SK-N-MC (cell line): ENCODE measurements around the gene CPT2.
A peak's percentile ranks its signal among the peaks of the same experiment; 100 is the strongest.
"Not testable (repeated sequence)": the region's sequence is repeated elsewhere in the genome, so short reads cannot be mapped to it uniquely, and the experiment has no call there.

ENCODE experiments used
- DNase-seq: peaks from one replicate; pipeline ENCODE4 v3.0.0-alpha.2; 2011; ENCODE audit warnings: low read depth, low spot score
- H3K27ac ChIP-seq: fragments of 200-600 bp; sonication (generic); 2 replicates; pipeline ENCODE4 v1.5.1; 2016; ENCODE audit warnings: mixed run types
- H3K36me3 ChIP-seq: fragments of 200-600 bp; sonication (generic); 2 replicates; pipeline ENCODE4 v1.6.1; 2017; ENCODE audit warnings: antibody characterized with exemption, low read length, mixed read lengths; ENCODE audit not compliant: insufficient read depth
- H3K4me3 ChIP-seq: fragments of 200-600 bp; sonication (generic); 2 replicates; pipeline ENCODE4 v1.5.1; 2016
- H3K9ac ChIP-seq: fragments of 200-600 bp; sonication (generic); 2 replicates; pipeline ENCODE4 v1.8.0; 2017; ENCODE audit warnings: mixed run types, mixed read lengths; ENCODE audit not compliant: insufficient read length
- H3K9me3 ChIP-seq: fragments of 200-600 bp; sonication (generic); 2 replicates; pipeline ENCODE4 v1.6.1; 2017; ENCODE audit warnings: low read depth, mild to moderate bottlenecking, antibody characterized with exemption, low read length, moderate library complexity, mixed read lengths
- EZH2 ChIP-seq: fragments of 200-600 bp; sonication (generic); IDR thresholded peaks from one replicate; pipeline ENCODE4 v1.6.1; 2017; ENCODE audit warnings: antibody characterized with exemption
- FOXP2 ChIP-seq: optimal IDR thresholded peaks from 2 replicates; pipeline ENCODE3; 2011; ENCODE audit warnings: mild to moderate bottlenecking, moderate library complexity; ENCODE audit not compliant: insufficient read depth; ENCODE audit errors: extremely low read length, control extremely low read depth
- POLR2AphosphoS5 ChIP-seq: IDR thresholded peaks from 2 replicates; pipeline ENCODE4 v1.6.1; 2012; ENCODE audit warnings: mild to moderate bottlenecking, low read depth, low read length, borderline replicate concordance

Gene CPT2

DNA sequence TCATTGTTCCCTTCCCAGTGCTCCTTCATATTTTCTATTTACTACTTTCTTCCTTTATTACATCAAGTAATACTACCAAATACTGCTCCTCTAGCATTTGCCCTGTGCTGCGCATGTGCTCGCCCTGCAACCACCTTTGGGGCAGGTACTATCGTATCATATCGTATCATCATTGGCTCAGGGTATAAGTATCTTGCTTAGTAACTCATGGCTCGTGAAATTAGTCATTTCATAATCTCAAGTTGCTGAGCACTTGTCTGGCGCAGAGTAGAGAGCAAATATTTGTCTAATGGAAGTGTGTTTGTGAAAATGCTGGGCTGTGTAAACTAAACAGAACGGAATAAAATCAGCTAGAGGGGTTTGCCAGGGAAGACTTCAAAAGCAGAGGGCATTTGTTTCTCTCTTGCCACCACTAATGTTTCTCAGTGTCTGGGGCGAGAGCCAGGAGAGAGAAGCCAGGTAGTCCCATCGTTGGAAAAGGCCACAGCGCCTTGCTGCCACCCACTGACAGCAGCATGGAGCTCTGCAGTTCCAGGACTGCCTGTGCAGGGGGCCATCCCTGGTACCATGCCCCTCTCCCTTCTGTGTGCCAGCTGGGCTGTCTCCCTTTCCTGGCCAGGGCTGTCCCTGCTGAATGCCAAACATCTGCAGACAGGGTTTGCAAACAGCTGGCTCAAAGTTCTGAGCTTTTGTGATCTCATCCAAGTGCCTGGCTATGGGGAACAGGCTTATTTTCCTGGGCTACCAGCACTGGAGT, 20.0 kb upstream of the CPT2 start:
- TF ChIP-seq POLR2AphosphoS5: no peak
- TF ChIP-seq FOXP2: no peak
- TF ChIP-seq EZH2: no peak
- DNase-seq: no peak
- Histone ChIP-seq H3K36me3 (no peaks in the 10 kb centered on the region), H3K4me3 (no peak overlapping the region), H3K9me3 (no peaks in the 10 kb centered on the region), H3K27ac (no peak overlapping the region), H3K9ac (no peak overlapping the region)

DNA sequence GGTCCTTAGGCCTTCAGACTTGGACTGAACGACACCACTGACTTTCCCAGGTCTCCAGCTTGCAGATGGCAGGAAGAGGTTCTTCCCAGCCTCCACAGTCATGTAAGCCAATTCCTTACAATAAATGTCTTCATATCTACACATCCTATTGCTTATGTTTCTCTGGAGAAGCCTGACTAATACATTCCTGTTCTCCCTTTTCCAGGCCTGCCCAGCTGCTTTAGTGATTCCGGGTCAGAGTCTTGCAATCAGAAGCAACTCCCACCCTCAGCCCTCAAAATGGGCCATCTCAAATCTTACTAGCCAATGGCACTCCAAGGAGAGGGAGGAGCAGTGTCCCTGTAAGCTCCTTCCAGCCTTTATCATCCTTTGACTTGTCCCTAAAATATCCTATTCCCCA, 16.4 kb upstream of the CPT2 start:
- no peak for TF ChIP-seq POLR2AphosphoS5
- TF ChIP-seq FOXP2: no peak
- no peak for TF ChIP-seq EZH2
- Histone ChIP-seq H3K4me3 (no peak overlapping the region), H3K27ac (no peak overlapping the region), H3K9me3 (no peaks in the 10 kb centered on the region), H3K36me3 (no peaks in the 10 kb centered on the region), H3K9ac (no peak overlapping the region)
- DNase-seq: no peak

DNA sequence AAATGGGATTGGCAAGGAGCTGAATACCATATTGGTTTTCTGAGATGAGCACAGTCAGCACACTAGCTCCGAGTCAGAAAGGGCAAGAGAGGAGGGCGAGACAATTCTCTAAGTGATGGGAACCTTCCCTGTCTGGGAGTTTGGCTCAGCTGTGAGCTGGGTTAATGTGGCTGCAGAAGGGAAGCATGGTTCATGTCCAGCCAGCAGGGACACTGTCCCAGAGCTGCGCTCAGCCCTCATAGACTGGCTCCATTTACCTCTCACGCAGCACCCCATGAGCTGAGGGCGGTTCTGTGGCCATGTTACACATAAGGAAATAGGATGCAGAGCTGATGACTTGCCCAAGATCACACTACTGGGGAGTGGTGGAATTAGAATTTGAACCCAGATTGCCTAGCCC, 15.7 kb upstream of the CPT2 start:
- H3K36me3 ChIP-seq: no peaks in the 10 kb centered on the region
- DNase-seq: no peak
- H3K27ac ChIP-seq: no peak overlapping the region
- no peak overlapping the region for H3K4me3 ChIP-seq
- H3K9me3 ChIP-seq: no peaks in the 10 kb centered on the region
- TF ChIP-seq FOXP2 (no peak), EZH2 (no peak), POLR2AphosphoS5 (no peak)
- H3K9ac ChIP-seq: no peak overlapping the region

DNA sequence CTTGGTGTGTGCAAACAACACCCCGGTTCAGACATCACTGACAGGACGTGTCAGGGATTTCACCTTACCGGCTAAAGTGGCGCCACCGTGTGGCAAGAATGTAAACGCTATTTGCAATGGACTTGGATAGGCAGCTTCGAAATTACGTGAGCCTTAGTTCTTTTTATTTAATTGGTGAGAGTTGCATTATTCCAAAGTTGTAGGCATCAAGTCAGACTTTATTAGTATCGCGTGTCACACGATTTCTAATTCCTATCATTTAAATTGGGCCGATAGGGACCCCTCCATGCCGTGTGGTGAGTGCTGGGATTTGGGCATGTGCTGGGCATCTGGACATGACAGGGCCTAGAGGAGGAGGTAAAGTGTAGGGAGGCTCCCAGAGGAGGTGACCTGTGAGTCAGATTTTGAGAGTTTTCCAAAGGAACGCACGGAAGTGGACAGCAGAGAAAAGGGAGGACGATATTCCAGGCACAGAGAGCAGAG, 14.5 kb upstream of the CPT2 start:
- H3K9me3 ChIP-seq: no peaks in the 10 kb centered on the region
- peak; percentile 22 for DNase-seq
- no peak overlapping the region for H3K27ac ChIP-seq

DNA sequence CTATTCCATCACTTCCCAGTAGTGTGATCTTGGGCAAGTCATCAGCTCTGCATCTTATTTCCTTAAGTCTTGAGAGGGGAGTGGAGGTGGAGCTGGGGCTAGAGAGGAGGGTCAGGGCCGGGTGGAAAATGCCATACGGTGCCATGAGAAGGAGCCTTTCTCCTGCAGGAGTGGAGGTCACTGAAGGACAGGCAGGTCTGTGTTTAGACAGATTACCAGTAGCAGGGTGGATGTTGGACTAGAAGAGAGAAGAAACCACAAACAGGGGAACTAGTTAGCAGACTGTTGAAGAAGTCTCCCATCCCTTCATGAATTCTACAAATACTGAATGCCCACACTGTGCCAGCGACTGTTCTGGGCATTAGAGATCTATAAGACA, 13.9 kb upstream of the CPT2 start:
- no peak overlapping the region for H3K9ac ChIP-seq
- H3K27ac ChIP-seq: no peak overlapping the region
- no peaks in the 10 kb centered on the region for H3K9me3 ChIP-seq
- TF ChIP-seq EZH2 (no peak), POLR2AphosphoS5 (no peak), FOXP2 (no peak)
- no peak overlapping the region for H3K4me3 ChIP-seq
- no peaks in the 10 kb centered on the region for H3K36me3 ChIP-seq
- no peak for DNase-seq

More for the DNA sequence above, 14.5 kb upstream of the CPT2 start:
- H3K9ac ChIP-seq: no peak overlapping the region
- no peak overlapping the region for H3K4me3 ChIP-seq
- no peaks in the 10 kb centered on the region for H3K36me3 ChIP-seq
- TF ChIP-seq FOXP2 (no peak), POLR2AphosphoS5 (no peak), EZH2 (no peak)

DNA sequence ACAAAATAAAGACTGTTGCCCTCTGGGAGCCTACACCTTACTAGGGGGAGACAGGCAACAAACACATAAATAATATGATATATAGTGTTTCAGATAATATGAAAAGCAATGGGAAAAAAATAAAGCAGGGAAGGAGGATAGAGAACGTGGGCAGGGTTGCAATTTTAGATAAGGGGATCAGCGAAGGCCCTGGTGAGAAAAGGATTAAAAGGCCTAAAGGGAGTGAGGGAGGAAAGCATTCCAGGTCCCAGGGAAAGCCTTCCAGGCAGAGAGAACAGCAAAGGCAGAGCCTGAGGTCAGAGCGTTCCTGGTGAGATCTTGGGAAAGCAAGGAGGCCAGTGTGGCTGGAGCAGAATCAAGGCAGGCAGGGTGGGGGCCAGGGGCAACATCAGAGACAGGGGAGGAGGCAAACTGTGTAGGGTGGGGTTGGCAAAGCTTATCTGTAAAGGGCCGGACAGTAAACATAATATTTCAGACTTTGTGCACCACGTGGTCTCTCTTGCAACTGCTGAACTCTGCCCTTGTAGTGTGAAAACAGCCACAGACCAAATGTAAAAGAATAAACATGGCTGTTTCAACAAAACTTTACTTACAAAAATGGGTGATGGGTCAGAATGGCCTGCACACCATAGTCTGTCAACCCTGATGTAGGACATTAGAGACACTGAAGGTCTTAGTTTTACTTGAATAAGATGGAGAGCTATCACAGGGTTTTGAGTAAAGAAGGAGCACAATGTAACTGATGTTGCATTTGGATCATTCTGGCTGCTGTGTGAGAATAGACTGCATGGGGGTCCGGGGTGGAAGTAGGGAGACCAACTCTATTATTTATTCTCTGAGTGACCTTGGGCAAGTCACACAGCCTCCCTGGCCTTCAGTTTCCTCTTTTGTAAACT, 13.3 kb upstream of the CPT2 start:
- Histone ChIP-seq H3K9me3 (no peaks in the 10 kb centered on the region), H3K27ac (no peak overlapping the region), H3K36me3 (no peaks in the 10 kb centered on the region), H3K9ac (no peak overlapping the region), H3K4me3 (no peak overlapping the region)
- TF ChIP-seq EZH2: no peak
- no peak for TF ChIP-seq FOXP2
- no peak for TF ChIP-seq POLR2AphosphoS5
- DNase-seq: no peak

DNA sequence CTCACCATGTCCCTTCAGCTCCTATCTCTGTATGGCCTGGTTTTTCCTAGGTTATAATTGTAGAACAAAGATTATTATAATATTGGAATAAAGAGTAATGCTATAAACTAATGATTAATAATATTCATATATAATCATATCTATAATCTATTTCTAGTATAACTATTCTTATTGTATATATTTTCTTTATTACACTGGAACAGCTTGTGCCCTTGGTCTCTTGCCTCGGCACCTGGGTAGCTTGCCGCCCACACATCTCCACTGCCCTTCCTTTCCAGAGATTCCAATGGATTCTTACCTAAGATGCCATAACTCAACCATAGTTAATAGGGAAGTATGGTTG, 10.7 kb upstream of the CPT2 start:
- not testable (repeated sequence) for H3K9ac ChIP-seq, H3K36me3 ChIP-seq, H3K9me3 ChIP-seq, H3K4me3 ChIP-seq, DNase-seq, H3K27ac ChIP-seq

DNA sequence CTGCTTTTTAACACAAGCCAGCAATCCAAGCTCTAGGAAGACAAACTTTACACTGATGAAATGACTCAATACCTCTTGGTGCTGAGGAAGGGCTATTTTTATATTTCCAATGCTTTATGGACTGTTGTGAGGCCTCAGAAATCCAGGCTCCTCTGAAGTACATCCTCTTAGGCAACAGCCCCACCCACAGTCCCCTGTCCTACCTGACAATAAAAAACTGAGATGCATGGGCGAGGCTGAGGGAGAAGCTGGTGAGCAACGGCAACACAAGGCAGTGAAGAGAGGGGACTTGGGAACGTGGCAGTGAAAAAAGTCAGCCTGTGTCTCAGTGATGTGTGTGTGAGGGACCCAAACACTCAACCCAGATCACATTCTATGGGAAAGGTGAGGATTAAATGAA, 10.1 kb upstream of the CPT2 start:
- no peak for DNase-seq
- Histone ChIP-seq H3K27ac (no peak overlapping the region), H3K36me3 (no peaks in the 10 kb centered on the region), H3K9ac (no peak overlapping the region), H3K9me3 (no peaks in the 10 kb centered on the region), H3K4me3 (no peak overlapping the region)
- no peak for TF ChIP-seq FOXP2
- TF ChIP-seq EZH2: no peak
- TF ChIP-seq POLR2AphosphoS5: no peak
